TTC549 (cell line): ENCODE measurements around the gene FBXL20.
"Not testable (repeated sequence)": the region's sequence is repeated elsewhere in the genome, so short reads cannot be mapped to it uniquely, and the experiment has no call there.

Experiments
- FAIRE-seq: peaks from 2 replicates; lab custom pipeline; 2012; peaks lifted over from hg19 to GRCh38; lab: Jason Lieb, UNC

The FBXL20 gene

GRCh38 chr17:39401412-39402243 lies at the start of gene FBXL20:
TSS of gene FBXL20 (minus strand) at chr17:39401626. CDS start at chr17:39401402, 224 bp downstream.
- no peak for FAIRE-seq

GRCh38 chr17:39450847-39451581 lies 49.6 kb upstream of the FBXL20 start, which contains the start of gene MED1:
TSS of gene MED1 (minus strand) at chr17:39451263. CDS start at chr17:39451062, 201 bp downstream.
- FAIRE-seq: peak; percentile 48

GRCh38 chr17:39450051-39450450 lies 48.6 kb upstream of the FBXL20 start:
- FAIRE-seq: no peak

GRCh38 chr17:39447561-39447960 lies 46.1 kb upstream of the FBXL20 start:
- FAIRE-seq: no peak

GRCh38 chr17:39443326-39443725 lies 41.9 kb upstream of the FBXL20 start:
- FAIRE-seq: no peak

GRCh38 chr17:39439868-39440267 lies 38.4 kb upstream of the FBXL20 start:
- not testable (repeated sequence) for FAIRE-seq

- FAIRE-seq: no peak
These were observed 28.2 kb upstream of the FBXL20 start for GRCh38 chr17:39429600-39429999.

- no peak for FAIRE-seq
These were observed 14.7 kb upstream of the FBXL20 start for GRCh38 chr17:39416141-39416540.

GRCh38 chr17:39410279-39410678 lies 8.9 kb upstream of the FBXL20 start:
- no peak for FAIRE-seq

GRCh38 chr17:39408360-39408759 lies 6.9 kb upstream of the FBXL20 start:
- no peak for FAIRE-seq

GRCh38 chr17:39406951-39407350 lies 5.5 kb upstream of the FBXL20 start:
- no peak for FAIRE-seq

- no peak for FAIRE-seq
These were observed 4.0 kb upstream of the FBXL20 start for GRCh38 chr17:39405436-39405835.

- no peak for FAIRE-seq
These were observed 3.3 kb upstream of the FBXL20 start for GRCh38 chr17:39404542-39405378.

GRCh38 chr17:39402890-39403605 lies 1.6 kb upstream of the FBXL20 start:
- no peak for FAIRE-seq

GRCh38 chr17:39402244-39402889 lies 941 bp upstream of the FBXL20 start:
- peak; percentile 40 for FAIRE-seq

- FAIRE-seq: no peak
These were observed 647 bp downstream of the FBXL20 start for GRCh38 chr17:39400547-39401411.

GRCh38 chr17:39399791-39400190 lies 1.6 kb downstream of the FBXL20 start:
- no peak for FAIRE-seq

- no peak for FAIRE-seq
These were observed 7.7 kb downstream of the FBXL20 start for GRCh38 chr17:39393736-39394135.

- FAIRE-seq: no peak
These were observed 10.0 kb downstream of the FBXL20 start for GRCh38 chr17:39391448-39391847.

- FAIRE-seq: no peak
These were observed 16.4 kb downstream of the FBXL20 start for GRCh38 chr17:39385040-39385439.
